ENCODE data around the gene USP35. TPM values are rescaled to one million over a fixed set of nuclear protein-coding genes. Genes with fewer than 3 reads are reported as not detected.
A peak's percentile ranks its signal among the peaks of the same experiment; 100 is the strongest.

USP35 gene
- total RNA-seq, 1 donor from 2014 or later: 9.7 TPM

DNA sequence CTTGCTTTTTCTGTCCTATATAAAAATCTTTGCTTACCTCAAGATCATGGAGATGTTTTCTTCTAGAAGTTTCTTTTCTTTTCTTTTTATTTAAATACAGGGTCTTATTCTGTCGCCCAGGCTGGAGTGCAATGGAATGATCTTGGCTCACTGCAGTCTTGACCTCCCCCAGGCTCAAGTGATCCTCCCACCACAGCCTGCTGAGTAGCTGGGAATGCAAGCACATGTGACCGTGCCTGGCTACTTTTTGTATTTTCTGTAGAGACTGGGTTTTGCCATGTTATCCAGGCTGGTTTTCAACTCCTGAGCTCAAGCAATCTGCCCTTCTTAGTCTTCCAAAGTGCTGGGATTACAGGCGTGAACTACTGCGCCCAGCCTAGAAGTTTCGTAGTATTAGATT is 45.3 kb downstream of the USP35 start:
- DNase-seq: no peak

- DNase-seq: no peak
These were observed 48.8 kb downstream of the USP35 start for GRCh38 chr11:78237293-78238046.

DNA sequence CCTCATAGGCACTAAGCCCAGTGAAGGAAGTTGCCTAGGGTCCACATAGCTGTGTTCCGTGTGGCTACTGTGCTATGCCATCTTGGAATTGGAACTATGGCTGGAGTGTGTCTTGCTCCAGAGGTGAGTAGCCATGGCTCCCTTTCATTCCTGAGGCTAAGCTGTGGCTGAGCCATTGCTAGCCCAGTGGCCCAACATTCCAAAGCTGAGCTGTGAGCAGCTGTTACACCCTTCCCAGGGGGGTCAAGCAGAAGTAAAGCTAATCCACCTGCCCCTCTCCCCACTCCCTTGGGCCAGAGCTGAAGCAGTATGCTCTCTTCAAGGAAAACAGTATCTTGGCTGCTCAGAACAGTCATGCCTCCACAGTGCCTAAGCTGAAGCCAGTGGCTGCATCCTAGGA is 51.1 kb downstream of the USP35 start:
- no peak for DNase-seq

DNA sequence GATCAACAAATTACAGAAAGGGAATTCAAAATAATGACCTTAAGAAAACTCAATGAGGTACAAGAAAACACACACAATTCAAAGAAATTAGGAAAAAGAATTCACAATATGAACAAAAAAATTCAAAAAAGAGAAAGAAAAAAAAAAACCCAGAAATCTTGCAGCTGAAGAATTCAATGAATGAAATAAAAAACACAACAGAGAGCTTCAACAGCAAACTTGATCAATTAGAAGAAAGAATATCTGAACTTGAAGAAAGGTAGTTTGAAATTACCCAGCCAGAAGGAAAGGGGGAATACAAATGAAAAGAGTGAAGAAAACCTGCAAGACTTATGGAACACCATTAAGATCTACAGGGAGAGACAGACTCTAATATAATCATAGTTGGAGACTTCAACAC is 52.8 kb downstream of the USP35 start:
- DNase-seq: no peak

GRCh38 chr11:78244080-78244479 is 55.4 kb downstream of the USP35 start:
- DNase-seq: no peak

DNA sequence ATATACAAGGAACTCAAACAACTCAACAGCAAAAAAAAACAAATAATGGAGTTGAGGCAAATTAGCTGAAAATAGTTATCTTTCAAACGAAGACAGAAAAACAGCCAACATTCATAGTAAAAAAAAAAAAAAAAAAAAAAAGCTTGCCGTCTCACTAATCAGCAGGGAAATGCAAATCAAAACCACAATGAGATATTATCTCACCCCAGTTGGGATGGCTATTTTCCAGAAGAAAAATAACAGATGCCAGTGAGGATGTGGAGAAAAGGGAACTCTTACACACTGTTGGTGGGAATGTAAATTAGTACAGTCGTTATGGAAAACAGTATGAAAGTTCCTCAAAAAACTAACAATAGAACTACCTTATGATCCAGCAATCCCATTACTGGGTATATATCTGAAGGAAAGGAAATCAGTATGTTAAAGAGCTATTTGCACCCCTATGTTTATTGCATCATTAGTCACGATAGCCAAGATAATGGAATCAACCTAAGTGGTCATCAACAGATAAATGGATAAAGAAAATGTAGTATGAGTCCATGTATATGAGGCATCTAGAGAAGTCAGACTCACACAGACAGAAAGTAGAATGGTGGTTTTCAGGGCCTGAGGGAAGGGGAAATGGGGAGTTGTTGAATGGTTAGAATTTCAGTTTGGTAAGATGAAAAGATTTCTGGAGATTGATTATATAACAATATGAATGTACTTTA is 56.0 kb downstream of the USP35 start:
- DNase-seq: peak; percentile 39

GRCh38 chr11:78248191-78248590 is 59.5 kb downstream of the USP35 start:
- DNase-seq: no peak

GRCh38 chr11:78248903-78249302 is 60.2 kb downstream of the USP35 start:
- no peak for DNase-seq

GRCh38 chr11:78250099-78250498 is 61.4 kb downstream of the USP35 start:
- DNase-seq: no peak

DNA sequence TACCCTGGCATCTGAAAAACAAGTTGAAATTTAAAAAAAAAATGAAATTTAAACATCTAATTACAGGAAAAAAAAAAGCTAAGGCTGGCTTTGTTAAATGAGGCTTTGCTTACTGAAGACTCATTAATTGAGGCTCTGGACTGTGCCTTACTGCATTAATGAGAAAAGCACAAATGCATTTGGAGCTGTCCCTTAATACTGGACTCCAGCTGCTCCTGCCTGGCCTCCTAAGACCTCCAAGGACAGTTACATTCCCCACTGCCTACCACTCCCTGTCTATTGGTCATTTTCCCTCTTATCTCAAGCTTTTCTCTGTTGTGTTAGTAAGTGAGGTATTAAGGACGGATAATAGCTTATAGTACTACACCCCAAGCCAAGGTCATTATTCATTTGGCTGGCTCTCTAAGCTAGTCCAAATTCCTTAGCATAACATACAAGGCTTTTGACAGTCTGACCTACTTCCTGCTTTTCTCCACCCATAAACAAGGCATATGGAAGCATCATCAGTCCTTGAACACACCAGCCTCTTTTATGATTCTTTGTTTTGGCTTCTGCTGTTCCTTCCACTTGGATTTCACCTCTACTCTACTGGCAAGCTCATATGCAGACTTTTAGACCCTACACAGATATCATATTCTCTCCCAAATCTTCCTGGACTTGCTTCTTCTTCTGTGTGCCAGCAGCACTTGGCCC is 62.5 kb downstream of the USP35 start:
- DNase-seq: peak; percentile 53

DNA sequence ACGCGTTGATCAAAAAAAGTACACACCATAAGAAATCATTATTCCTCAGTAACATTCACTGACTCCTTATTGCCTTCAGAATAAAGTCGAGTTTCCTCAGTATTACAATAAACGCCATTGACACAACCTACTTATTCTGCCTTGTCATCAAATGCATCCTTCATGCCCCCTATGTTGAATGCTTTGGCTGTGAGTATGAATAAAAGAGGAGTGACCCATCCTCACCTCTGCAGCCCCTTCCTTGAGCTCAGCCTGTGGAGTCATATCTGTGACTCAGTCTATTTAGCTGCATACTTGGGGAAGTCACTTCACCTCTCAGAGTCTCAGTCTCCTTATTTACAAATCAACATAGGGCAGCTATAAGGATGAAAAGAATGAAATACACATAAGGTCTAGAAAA is 65.1 kb downstream of the USP35 start:
- peak; percentile 17 for DNase-seq

DNA sequence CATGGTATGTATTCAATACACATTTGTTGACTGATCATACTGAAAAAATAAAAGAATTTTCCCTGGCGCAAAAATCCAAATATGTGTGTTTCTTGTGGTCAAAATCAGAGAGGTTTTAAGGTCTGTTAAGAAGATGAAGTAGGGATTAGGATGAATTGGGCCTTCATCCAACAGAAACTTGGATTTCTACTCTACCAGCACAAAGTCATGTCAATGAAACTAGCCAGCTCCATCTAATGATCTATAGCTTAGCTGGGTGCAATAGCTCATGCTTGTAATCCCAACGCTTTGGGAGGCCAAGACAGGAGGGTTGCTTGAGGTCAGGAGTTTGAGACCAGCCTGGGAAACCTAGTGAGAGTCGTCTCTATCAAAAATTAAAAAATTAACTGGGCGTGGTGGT is 65.5 kb downstream of the USP35 start:
- DNase-seq: no peak

- DNase-seq: no peak
These were observed 67.2 kb downstream of the USP35 start for GRCh38 chr11:78255919-78256318.

- DNase-seq: peak; percentile 81
These were observed 68.2 kb downstream of the USP35 start for GRCh38 chr11:78256962-78257361.

- DNase-seq: no peak
These were observed 68.9 kb downstream of the USP35 start for GRCh38 chr11:78257654-78258053.

DNA sequence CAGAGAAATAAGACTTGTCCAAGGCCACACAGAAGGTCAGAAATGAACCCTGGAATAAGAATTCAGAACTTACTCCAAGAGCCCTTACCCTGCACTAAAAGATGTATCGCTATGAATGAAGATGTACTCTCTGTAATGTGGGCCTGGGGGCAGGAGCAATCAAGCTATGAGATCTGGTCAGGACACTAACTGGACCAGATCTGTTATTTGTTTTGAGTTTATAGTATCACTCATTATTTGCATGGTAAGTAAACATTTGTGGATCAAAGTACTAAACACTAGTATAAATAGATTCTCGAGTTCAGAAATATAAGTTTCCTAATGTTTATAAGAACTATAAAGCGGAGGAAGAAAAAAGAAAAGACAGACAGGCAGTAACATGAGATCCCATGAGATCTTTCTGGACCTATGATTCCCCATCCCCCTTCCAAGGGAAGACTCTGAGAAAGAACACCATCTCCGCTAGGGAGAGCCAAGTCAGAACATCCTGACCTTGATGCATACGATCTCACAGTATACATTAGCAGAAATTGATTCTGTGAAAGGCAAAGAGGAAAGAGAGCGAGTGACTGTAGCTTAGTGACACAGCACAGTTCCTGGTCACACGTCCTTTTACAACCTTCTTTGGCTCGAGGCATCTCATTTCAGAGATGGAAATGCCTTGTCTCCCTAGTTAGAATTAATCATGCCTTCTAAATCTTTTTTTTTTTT is 71.2 kb downstream of the USP35 start:
- DNase-seq: no peak

DNA sequence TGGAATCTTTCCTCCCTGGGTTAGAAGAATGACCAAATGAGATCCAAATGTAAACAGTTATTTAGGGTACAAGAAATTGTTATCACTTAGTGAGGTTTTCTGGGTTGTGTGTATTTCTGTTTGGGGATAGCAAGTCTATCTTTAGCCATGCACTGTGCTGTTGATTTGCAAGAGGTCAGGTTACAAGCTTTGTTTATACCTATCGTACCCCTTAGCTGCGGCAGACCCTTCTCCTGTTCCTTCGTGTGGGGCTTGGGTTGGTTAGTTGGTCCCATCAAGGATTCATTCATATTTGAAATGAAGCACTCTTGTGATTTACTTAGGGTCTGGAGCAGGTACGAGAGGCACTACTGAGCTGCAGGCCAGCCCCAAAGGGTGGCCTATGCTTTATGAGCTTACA is 72.6 kb downstream of the USP35 start:
- DNase-seq: no peak

DNA sequence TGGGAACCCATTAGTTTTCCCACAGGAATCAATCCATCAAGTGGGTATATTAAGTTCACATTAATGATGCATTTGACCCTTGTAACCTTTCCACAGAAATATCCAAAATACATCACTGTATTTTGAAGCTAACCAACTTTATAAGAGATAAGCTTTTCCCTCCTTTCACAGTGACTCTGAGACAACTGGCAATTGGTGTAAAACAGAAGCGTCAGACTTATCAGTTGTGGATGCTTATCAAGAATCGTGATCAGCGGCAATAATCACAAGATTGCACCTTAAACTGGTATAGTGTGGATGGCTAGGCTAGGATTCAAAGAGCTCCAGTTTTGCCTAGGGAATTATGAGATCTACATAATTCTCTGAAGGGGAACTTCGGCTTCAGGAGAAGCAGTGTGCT is 73.1 kb downstream of the USP35 start:
- no peak for DNase-seq

- DNase-seq: no peak
These were observed 73.5 kb downstream of the USP35 start for GRCh38 chr11:78262238-78262637.

DNA sequence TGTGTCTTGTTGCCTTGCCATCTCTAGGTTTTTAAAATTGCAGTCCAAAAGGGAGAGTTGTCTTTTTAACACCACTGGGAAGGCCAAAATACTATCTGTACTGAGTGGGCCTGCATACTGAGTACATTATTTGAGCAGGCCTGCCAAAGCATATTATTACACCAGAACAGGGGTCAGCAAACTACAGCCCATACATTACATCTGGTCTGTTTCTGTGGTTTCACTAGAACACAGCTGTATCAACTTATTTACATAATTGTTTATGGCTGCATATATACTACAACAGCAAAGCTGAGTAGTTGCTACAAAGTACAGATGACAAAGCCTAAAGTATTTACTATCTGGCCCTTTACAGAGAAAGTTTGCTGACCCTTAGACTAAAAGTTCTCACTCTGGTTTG is 74.0 kb downstream of the USP35 start:
- DNase-seq: no peak
